GM10266 (cell line): Measurements from ENCODE around the gene INSYN2B.

Experiments used
- DNase-seq: peaks from one replicate; pipeline ENCODE4 v3.0.0; 2012; ENCODE audit errors: extremely low spot score
- CTCF ChIP-seq: IDR thresholded peaks from 2 replicates; pipeline ENCODE4 v1.5.1; 2012; ENCODE audit warnings: mild to moderate bottlenecking, low read depth; ENCODE audit not compliant: control insufficient read depth, insufficient read depth; ENCODE audit errors: missing control alignments

The INSYN2B gene

GRCh38 chr5:169921384-169921783 lies 58.9 kb downstream of the INSYN2B start:
- DNase-seq, result no peak
- no peak for TF ChIP-seq CTCF

- TF ChIP-seq CTCF, result no peak
- DNase-seq, result no peak
Measured at GRCh38 chr5:169920474-169920873, 59.8 kb downstream of the INSYN2B start.

DNA sequence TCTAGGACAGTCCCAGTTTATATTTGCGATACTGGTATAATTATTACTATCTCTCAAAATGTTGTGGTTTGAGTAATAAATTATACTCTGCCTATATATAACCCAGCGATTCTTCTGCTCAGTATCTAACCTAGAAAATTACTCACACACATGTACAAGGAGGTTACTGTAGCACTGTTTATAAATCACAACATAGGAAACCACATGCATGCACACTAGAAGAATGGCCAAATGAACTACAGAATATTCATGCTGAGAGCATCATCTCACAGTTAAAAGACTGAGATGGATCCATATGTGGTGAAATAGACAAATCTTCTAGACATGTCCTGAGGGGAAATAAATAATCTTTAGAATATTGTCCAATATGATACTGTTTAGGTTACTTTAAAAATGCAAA lies 62.1 kb downstream of the INSYN2B start:
- DNase-seq, result no peak
- TF ChIP-seq CTCF, result no peak

- no peak for TF ChIP-seq CTCF
- no peak for DNase-seq
Measured at GRCh38 chr5:169917500-169917899, 62.8 kb downstream of the INSYN2B start.

DNA sequence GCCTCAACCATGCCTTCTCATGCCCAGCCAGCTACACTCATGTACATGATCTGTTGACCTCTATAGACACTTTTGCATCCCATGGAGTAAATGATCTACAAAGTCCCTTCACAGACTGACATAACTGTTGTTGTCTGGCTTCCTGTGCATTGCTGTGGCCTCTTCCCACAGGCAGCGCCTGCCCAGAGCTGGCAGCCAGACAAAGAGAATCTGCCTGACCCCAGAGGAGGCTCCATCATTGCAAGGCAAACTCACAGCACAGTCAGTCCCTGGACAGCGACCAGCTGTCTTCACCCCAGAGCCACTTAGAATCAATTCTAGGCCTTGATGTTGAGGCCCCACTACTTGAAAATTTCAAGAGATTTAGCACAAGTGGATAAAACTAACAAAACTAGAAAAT lies 65.5 kb downstream of the INSYN2B start:
- no peak for DNase-seq
- TF ChIP-seq CTCF, result no peak

DNA sequence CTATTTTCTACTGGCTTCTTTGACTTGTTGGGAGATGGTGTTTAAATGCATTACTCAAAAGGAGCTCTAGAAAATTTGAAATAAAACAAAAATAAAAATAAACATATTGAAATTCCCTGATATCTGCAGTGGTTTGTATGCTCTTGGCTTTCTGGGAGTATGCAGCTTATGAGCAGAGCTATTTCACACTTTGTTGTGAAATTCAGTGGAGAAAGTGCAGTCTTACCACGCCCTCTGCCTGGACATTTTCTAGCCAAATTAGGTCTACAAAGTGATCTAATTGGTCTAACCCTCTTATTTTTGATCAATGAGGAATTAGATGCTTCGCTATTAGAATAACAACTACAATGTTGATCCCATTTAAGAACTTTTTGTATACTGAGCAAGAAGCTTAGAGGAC lies 66.8 kb downstream of the INSYN2B start:
- no peak for TF ChIP-seq CTCF
- DNase-seq, result no peak

DNA sequence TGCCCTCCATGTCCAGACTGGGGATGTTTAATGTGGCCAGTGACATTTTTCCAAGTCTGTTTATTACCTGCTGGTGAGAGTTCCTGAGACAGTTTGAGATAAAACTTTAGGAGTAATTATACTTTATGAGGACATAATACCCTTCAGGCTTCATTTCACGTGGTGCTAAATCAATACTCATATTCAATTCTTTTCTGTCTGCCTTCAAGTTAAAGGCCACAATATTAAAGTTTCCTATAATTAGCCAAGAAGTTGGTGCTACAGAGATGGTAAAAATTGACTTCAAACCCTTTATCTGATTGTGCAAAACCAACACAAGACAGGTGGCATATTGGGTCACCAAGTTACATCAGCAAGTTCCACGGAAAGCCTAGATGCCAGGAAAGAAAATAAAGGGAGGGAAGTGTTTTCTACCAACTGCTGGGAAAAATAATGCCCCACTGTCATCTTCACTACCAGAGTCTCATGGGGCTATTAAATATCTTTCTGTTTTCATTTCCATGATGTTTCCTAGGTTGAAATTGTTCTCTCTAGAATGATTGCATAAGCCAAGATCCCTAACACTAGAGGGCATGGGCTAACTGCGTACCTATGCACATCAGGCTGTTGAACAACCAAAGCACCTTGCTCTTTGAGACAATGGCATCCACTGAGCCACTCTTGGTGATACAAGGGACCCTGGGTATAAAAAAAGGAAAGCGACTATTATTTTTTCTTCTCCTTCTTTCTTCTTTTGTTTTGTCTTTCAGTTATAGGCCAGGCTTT lies 68.7 kb downstream of the INSYN2B start:
- no peak for DNase-seq

More for the DNA sequence above, 68.7 kb downstream of the INSYN2B start:
- TF ChIP-seq CTCF, result no peak
